ENCODE data around the gene EDRF1. TPM values are rescaled to one million over a fixed set of nuclear protein-coding genes. Genes with fewer than 3 reads are reported as not detected.
A peak's percentile ranks its signal among the peaks of the same experiment; 100 is the strongest.

The EDRF1 gene
- total RNA-seq, 1 donor from 2014 or later, result 18.1 TPM

DNA sequence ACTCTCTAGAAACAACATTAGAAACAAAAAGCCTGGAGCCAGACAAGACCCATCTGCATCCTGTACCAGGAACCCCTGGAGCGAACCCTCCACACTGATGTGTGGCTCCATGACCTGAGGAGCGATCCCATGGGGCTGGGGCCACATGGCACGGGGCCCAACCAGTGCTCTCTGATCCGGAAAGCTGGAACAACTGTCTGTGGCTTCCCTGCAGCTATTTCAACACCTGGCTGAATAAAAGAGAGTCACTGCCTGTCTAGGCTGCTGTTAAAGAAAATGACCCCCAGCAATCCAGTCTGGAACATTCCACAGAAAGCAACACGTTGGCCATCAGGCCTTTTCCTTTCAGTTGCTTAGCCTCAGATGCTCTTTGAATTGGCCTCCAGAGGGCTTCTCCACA lies 82.6 kb downstream of the EDRF1 start:
- TF ChIP-seq, protein P1, sequence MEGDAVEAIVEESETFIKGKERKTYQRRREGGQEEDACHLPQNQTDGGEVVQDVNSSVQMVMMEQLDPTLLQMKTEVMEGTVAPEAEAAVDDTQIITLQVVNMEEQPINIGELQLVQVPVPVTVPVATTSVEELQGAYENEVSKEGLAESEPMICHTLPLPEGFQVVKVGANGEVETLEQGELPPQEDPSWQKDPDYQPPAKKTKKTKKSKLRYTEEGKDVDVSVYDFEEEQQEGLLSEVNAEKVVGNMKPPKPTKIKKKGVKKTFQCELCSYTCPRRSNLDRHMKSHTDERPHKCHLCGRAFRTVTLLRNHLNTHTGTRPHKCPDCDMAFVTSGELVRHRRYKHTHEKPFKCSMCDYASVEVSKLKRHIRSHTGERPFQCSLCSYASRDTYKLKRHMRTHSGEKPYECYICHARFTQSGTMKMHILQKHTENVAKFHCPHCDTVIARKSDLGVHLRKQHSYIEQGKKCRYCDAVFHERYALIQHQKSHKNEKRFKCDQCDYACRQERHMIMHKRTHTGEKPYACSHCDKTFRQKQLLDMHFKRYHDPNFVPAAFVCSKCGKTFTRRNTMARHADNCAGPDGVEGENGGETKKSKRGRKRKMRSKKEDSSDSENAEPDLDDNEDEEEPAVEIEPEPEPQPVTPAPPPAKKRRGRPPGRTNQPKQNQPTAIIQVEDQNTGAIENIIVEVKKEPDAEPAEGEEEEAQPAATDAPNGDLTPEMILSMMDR (IDR thresholded peaks at IDR 0.05), result no peak
- intact Hi-C loops (cut with DNase I), result no loop called here
- ATAC-seq (no peak), DNase-seq (no peak)
- Histone ChIP-seq H3K27me3 (ENCODE audit: low read depth) (no peaks in the 10 kb centered on the region), H3K36me3 (peaks cover 74% of the 10 kb centered on the region), H3K4me3 (no peak overlapping the region), H3K9me3 (no peaks in the 10 kb centered on the region), H3K4me1 (no peaks in the 10 kb centered on the region), H3K27ac (no peak overlapping the region)

DNA sequence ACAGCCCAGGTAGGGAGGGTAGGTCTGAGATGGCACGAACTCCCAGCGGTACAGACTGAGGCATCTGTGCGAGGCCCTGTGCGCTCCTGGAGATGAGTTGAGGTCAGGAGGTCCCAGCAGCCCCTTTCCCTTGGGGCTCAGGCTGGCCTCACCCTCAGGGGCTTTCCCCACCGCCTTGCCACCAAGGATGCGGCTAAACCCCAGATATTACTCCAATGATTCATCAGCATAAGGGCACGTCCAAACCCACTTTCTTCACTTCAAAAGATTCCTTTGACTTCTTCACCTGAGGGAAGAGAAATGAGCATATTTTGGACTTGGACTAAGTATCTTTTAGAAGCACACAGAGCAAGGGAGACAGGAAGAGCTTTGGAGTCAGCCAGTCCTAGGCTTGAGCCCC lies 83.2 kb downstream of the EDRF1 start:
- H3K27me3 ChIP-seq (ENCODE audit: low read depth), result no peaks in the 10 kb centered on the region
- no peak for DNase-seq
- H3K36me3 ChIP-seq, result peaks cover 74% of the 10 kb centered on the region
- intact Hi-C loops (cut with DNase I), result no loop called here
- no peaks in the 10 kb centered on the region for H3K4me1 ChIP-seq
- H3K4me3 ChIP-seq, result no peak overlapping the region
- no peaks in the 10 kb centered on the region for H3K9me3 ChIP-seq
- no peak overlapping the region for H3K27ac ChIP-seq
- no peak for ATAC-seq
- TF ChIP-seq, protein P1 (IDR thresholded peaks at IDR 0.05), result no peak

- Histone ChIP-seq H3K36me3 (peaks cover 83% of the 10 kb centered on the region), H3K4me3 (no peak overlapping the region), H3K27me3 (ENCODE audit: low read depth) (no peaks in the 10 kb centered on the region), H3K9me3 (no peaks in the 10 kb centered on the region), H3K27ac (no peak overlapping the region), H3K4me1 (no peaks in the 10 kb centered on the region)
- ATAC-seq (peak; percentile 70 to 79), DNase-seq (no peak)
- TF ChIP-seq, protein P1 (IDR thresholded peaks at IDR 0.05), result no peak
- intact Hi-C loops (cut with DNase I), result no loop called here
These were observed 88.5 kb downstream of the EDRF1 start for GRCh38 chr10:125808047-125808446.

- DNase-seq (no peak), ATAC-seq (no peak)
- no peaks in the 10 kb centered on the region for H3K4me1 ChIP-seq
- no peaks in the 10 kb centered on the region for H3K9me3 ChIP-seq
- H3K27ac ChIP-seq, result no peak overlapping the region
- no peak overlapping the region for H3K4me3 ChIP-seq
- TF ChIP-seq, protein P1 (IDR thresholded peaks at IDR 0.05), result no peak
- no peaks in the 10 kb centered on the region for H3K27me3 ChIP-seq (ENCODE audit: low read depth)
- intact Hi-C loops (cut with DNase I), result no loop called here
- H3K36me3 ChIP-seq, result peaks cover 86% of the 10 kb centered on the region
These were observed 91.7 kb downstream of the EDRF1 start for GRCh38 chr10:125811251-125811650.

DNA sequence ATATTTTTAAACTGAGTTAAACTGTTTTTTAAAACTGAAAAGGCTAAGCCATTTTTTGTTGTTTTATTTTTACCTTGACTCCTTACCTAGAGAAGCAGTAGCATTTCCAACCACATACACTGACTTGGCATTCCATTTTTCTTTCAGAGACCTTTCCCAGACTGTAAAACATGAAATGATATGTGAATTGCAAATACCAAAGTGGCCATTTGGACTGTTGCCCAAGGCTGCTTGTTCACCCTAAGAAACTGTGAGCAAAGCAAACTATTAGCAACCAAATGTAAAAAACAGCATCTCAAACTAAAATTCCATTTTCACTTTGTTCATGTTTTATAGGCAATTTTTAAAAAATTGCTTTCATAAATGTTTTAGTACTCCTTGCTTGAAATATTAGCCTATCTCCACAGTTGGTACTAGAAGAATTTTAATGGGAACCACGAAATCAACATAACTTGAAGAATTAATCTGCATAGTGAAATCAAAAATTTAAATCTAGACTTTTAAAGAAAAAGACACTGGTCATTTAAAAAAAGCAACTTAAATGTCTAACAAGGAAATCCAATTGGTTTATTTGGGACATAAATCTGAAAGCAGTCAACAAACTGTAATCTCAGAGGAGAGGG lies 92.7 kb downstream of the EDRF1 start:
- intact Hi-C loops (cut with DNase I), result no loop called here
- no peaks in the 10 kb centered on the region for H3K9me3 ChIP-seq
- DNase-seq (no peak), ATAC-seq (no peak)
- no peak overlapping the region for H3K4me3 ChIP-seq
- peaks cover 76% of the 10 kb centered on the region for H3K36me3 ChIP-seq
- TF ChIP-seq, protein P1 (IDR thresholded peaks at IDR 0.05), result no peak
- H3K27me3 ChIP-seq (ENCODE audit: low read depth), result no peaks in the 10 kb centered on the region
- no peak overlapping the region for H3K27ac ChIP-seq
- no peaks in the 10 kb centered on the region for H3K4me1 ChIP-seq

Other genes starting within 250 kb of the EDRF1 start
- not detected for gene TEX36, start 36.5 kb upstream of the EDRF1 start, total RNA-seq
- gene MMP21, start 56.1 kb downstream of the EDRF1 start, total RNA-seq, result not detected
- 27.0 TPM for gene UROS, start 103.5 kb downstream of the EDRF1 start, total RNA-seq
- 39.8 TPM for gene BCCIP, start 103.8 kb downstream of the EDRF1 start, total RNA-seq
- 31.9 TPM for gene DHX32, start 161.6 kb downstream of the EDRF1 start, total RNA-seq
- 11.5 TPM for gene FANK1, start 176.9 kb downstream of the EDRF1 start, total RNA-seq